ENCODE measurements around the gene BRD9. TPM values are rescaled to one million over a fixed set of nuclear protein-coding genes. Genes with fewer than 3 reads are reported as not detected.

BRD9 gene
- polyA plus RNA-seq, 1 donor (not counting 4 experiments of a cell fraction or from before 2014, with no cell fraction given), result 10.1 TPM

DNA sequence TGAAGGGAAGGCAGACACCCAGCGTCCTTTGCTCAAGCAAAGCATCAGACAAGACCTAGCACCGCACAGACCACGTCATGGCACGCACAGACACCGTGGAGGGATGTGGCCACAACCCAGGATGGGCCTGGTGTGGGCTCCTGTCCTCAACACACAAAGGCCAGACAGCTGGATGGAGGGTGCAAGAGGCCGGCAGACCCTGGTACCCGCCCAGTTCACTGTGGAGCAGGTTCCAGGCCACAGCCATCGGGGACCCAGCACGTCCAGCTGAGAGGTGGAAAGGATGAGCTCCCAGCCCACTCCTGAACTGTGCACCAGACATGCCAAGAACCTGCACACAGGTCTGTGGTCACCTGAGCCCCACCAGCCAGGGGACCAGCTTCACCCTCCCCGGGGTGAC lies 26.8 kb downstream of the BRD9 start:
- H3K9me1 ChIP-seq (ENCODE audit: control insufficient read depth, extremely low read depth, insufficient read depth, low read length), result no peaks in the 10 kb centered on the region
- H3K4me1 ChIP-seq (ENCODE audit: control insufficient read depth, extremely low read depth, insufficient read depth, low read length), result peaks cover 7% of the 10 kb centered on the region
- no peak overlapping the region for H3K27ac ChIP-seq (ENCODE audit: control insufficient read depth, insufficient read depth, low read length)
- no peak for FAIRE-seq
- no peaks in the 10 kb centered on the region for H3K27me3 ChIP-seq (ENCODE audit: control insufficient read depth, extremely low read depth, insufficient read depth, low read length)
- H3K36me3 ChIP-seq (ENCODE audit: control insufficient read depth in 2 of 2, extremely low read depth in 1 of 2, insufficient read depth in 2 of 2, low read length in 2 of 2), result peaks cover 28 to 41% of the 10 kb centered on the region in 2 experiments
- no peak for DNase-seq (ENCODE audit: low read depth, low spot score)
- no peak overlapping the region for H3K4me2 ChIP-seq (ENCODE audit: control insufficient read depth, extremely low read depth, insufficient read depth, low read depth, low read length)
- H3K4me3 ChIP-seq (ENCODE audit: control insufficient read depth in 2 of 3, extremely low read depth in 1 of 3, insufficient read depth in 2 of 3, low read depth in 1 of 3, low read length in 3 of 3), result no peak overlapping the region
- H3K9me3 ChIP-seq (ENCODE audit: control insufficient read depth, low read depth, low read length), result no peaks in the 10 kb centered on the region
- dilution Hi-C loops (cut with MboI; ENCODE audit: extremely low pct_ligation_motif_present, low sequenced_read_pairs), result no loop called here
- TF ChIP-seq, protein P1, sequence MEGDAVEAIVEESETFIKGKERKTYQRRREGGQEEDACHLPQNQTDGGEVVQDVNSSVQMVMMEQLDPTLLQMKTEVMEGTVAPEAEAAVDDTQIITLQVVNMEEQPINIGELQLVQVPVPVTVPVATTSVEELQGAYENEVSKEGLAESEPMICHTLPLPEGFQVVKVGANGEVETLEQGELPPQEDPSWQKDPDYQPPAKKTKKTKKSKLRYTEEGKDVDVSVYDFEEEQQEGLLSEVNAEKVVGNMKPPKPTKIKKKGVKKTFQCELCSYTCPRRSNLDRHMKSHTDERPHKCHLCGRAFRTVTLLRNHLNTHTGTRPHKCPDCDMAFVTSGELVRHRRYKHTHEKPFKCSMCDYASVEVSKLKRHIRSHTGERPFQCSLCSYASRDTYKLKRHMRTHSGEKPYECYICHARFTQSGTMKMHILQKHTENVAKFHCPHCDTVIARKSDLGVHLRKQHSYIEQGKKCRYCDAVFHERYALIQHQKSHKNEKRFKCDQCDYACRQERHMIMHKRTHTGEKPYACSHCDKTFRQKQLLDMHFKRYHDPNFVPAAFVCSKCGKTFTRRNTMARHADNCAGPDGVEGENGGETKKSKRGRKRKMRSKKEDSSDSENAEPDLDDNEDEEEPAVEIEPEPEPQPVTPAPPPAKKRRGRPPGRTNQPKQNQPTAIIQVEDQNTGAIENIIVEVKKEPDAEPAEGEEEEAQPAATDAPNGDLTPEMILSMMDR (optimal IDR thresholded peaks at IDR 0.05 in 1 of 3, IDR thresholded peaks at IDR 0.05 in 1 of 3, conservative IDR thresholded peaks at IDR 0.05 in 1 of 3; ENCODE audit: extremely low read depth in 1 of 3, insufficient read depth in 2 of 3, low read length in 3 of 3), result no peak
- TF ChIP-seq EZH2 (IDR thresholded peaks at IDR 0.05; ENCODE audit: low read length), result no peak
- no peak overlapping the region for H3K9ac ChIP-seq (ENCODE audit: control insufficient read depth, extremely low read depth, insufficient read depth, low read length)
- peaks cover 5% of the 10 kb centered on the region for H4K20me1 ChIP-seq (ENCODE audit: control insufficient read depth, extremely low read depth, insufficient read depth, low read length)
- no peak overlapping the region for H2AFZ ChIP-seq (ENCODE audit: control insufficient read depth, low read length)
- H3K79me2 ChIP-seq (ENCODE audit: control insufficient read depth, insufficient read depth, low read length), result no peaks in the 10 kb centered on the region

- Histone ChIP-seq H4K20me1 (ENCODE audit: control insufficient read depth, extremely low read depth, insufficient read depth, low read length) (peaks cover 5% of the 10 kb centered on the region), H3K79me2 (ENCODE audit: control insufficient read depth, insufficient read depth, low read length) (no peaks in the 10 kb centered on the region), H3K4me1 (ENCODE audit: control insufficient read depth, extremely low read depth, insufficient read depth, low read length) (peaks cover 7% of the 10 kb centered on the region), H3K27me3 (ENCODE audit: control insufficient read depth, extremely low read depth, insufficient read depth, low read length) (no peaks in the 10 kb centered on the region), H3K9ac (ENCODE audit: control insufficient read depth, extremely low read depth, insufficient read depth, low read length) (no peak overlapping the region), H2AFZ (ENCODE audit: control insufficient read depth, low read length) (no peak overlapping the region), H3K9me3 (ENCODE audit: control insufficient read depth, low read depth, low read length) (no peaks in the 10 kb centered on the region), H3K9me1 (ENCODE audit: control insufficient read depth, extremely low read depth, insufficient read depth, low read length) (no peaks in the 10 kb centered on the region), H3K4me2 (ENCODE audit: control insufficient read depth, extremely low read depth, insufficient read depth, low read depth, low read length) (no peak overlapping the region), H3K36me3 (ENCODE audit: control insufficient read depth in 2 of 2, extremely low read depth in 1 of 2, insufficient read depth in 2 of 2, low read length in 2 of 2) (peaks cover 26 to 36% of the 10 kb centered on the region in 2 experiments), H3K4me3 (ENCODE audit: control insufficient read depth in 2 of 3, extremely low read depth in 1 of 3, insufficient read depth in 2 of 3, low read depth in 1 of 3, low read length in 3 of 3) (no peak overlapping the region), H3K27ac (ENCODE audit: control insufficient read depth, insufficient read depth, low read length) (no peak overlapping the region)
- DNase-seq (ENCODE audit: low read depth, low spot score) (no peak), FAIRE-seq (no peak)
- dilution Hi-C loops (cut with MboI; ENCODE audit: extremely low pct_ligation_motif_present, low sequenced_read_pairs), result no loop called here
- TF ChIP-seq EZH2 (IDR thresholded peaks at IDR 0.05; ENCODE audit: low read length), result no peak
- TF ChIP-seq, protein P1 (optimal IDR thresholded peaks at IDR 0.05 in 1 of 3, IDR thresholded peaks at IDR 0.05 in 1 of 3, conservative IDR thresholded peaks at IDR 0.05 in 1 of 3; ENCODE audit: extremely low read depth in 1 of 3, insufficient read depth in 2 of 3, low read length in 3 of 3), result no peak
Observed at GRCh38 chr5:865168-865521, 27.5 kb downstream of the BRD9 start.
